ENCODE measurements around the gene CDIPT. TPM values are rescaled to one million over a fixed set of nuclear protein-coding genes. Genes with fewer than 3 reads are reported as not detected.

Gene CDIPT
- total and polyA plus RNA-seq, 2 of the 13 experiments (the other 11 are each of a cell fraction or from before 2014, with no cell fraction given), result 54.9 to 97.5 TPM

- TF ChIP-seq ZKSCAN1 (IDR thresholded peaks at IDR 0.05; ENCODE audit: low read length) (peak; percentile 52; the same call in 1 of the 2 replicates), ZNF609 (CRISPR knock-in tag; IDR thresholded peaks at IDR 0.05; ENCODE audit: borderline replicate concordance) (no peak; the same call in 1 of the 2 replicates), FIP1L1 (IDR thresholded peaks at IDR 0.05; ENCODE audit: borderline replicate concordance, insufficient read depth, low read depth, low read length) (no peak), ZSCAN9 (CRISPR knock-in tag; IDR thresholded peaks at IDR 0.05; ENCODE audit: borderline replicate concordance) (peak; percentile 88; the same call in 1 of the 2 replicates), IKZF1 (IDR thresholded peaks at IDR 0.05) (no peak), TCF7L2 (IDR thresholded peaks at IDR 0.05; ENCODE audit: low read depth, low read length) (no peak), NFAT5 (CRISPR knock-in tag; IDR thresholded peaks at IDR 0.05) (no peak), ISL2 (CRISPR knock-in tag; IDR thresholded peaks at IDR 0.05) (peak; percentile 62; the same call in 1 of the 2 replicates), KDM1A (CRISPR knock-in tag; IDR thresholded peaks at IDR 0.05) (peak; percentile 87), ZNF792 (CRISPR knock-in tag; IDR thresholded peaks at IDR 0.05) (peak; percentile 79), HHEX (CRISPR knock-in tag; IDR thresholded peaks at IDR 0.05) (no peak; the same call in 1 of the 2 replicates), PAX8 (CRISPR knock-in tag; IDR thresholded peaks at IDR 0.05; ENCODE audit: borderline replicate concordance) (no peak), SKIL (CRISPR knock-in tag; IDR thresholded peaks at IDR 0.05; ENCODE audit: borderline replicate concordance) (no peak), ARNT (IDR thresholded peaks at IDR 0.05) (no peak), REL (CRISPR knock-in tag; conservative IDR thresholded peaks at IDR 0.05) (0 out of 2 replicates have a peak, but pooled peaks have one; percentile 48)
Observed at GRCh38 chr16:29862884-29863668, at the start of gene CDIPT (continued).
